SK-N-SH (cell line): ENCODE measurements around the gene NUPR2. TPM values are rescaled to one million over a fixed set of nuclear protein-coding genes. Genes with fewer than 3 reads are reported as not detected.
A peak's percentile ranks its signal among the peaks of the same experiment; 100 is the strongest.
"Not testable (repeated sequence)": the region's sequence is repeated elsewhere in the genome, so short reads cannot be mapped to it uniquely, and the experiment has no call there.

Experiments used
- CTCF ChIA-PET: fragments of 300-600, 350-600 bp; formaldehyde crosslinking; extraction: SDS; loops from one replicate; lab custom pipeline; 2021; lab: Yijun Ruan, JAX
- POLR2A ChIA-PET: fragments of 350-600 bp; sonication (Branson Sonifier 250); formaldehyde crosslinking; extraction: SDS; loops from one replicate; lab custom pipeline; 2020; ENCODE audit warnings: antibody characterized with exemption, inconsistent platforms; lab: Yijun Ruan, JAX
- DNase-seq: peaks from one replicate; pipeline ENCODE4 v3.0.0; 2012
- H2AFZ ChIP-seq: fragments of 200-600 bp; sonication (generic); 2 replicates; pipeline ENCODE4 v1.8.1; 2016; ENCODE audit warnings: antibody characterized with exemption, mild to moderate bottlenecking, low read depth
- H3F3A ChIP-seq: fragments of 200-600 bp; sonication (generic); replicated peaks from 2 replicates; pipeline ENCODE3; 2016; ENCODE audit warnings: antibody characterized with exemption, mild to moderate bottlenecking; ENCODE audit not compliant: insufficient read depth
- H3K27ac ChIP-seq, 2 experiments: fragments of 200-500 bp in 1 of 2; fragments of 200-600 bp in 1 of 2; sonication (Bioruptor generic) in 1 of 2; sonication (generic), shearing (Covaris generic) in 1 of 2; 2 replicates each; pipeline versions ENCODE4 v1.5.1 to v1.6.1; 2014 to 2016; ENCODE audit warnings: low read depth in 2 of 2, inconsistent platforms in 1 of 2, low read length in 1 of 2, mild to moderate bottlenecking in 1 of 2, mixed read lengths in 1 of 2
- H3K27me3 ChIP-seq: fragments of 200-600 bp; sonication (generic), shearing (Covaris generic); 2 replicates; pipeline ENCODE4 v1.6.1; 2016; ENCODE audit warnings: mixed run types; ENCODE audit not compliant: insufficient read depth
- H3K36me3 ChIP-seq, 2 experiments: fragments of 200-500 bp in 1 of 2; fragments of 200-600 bp in 1 of 2; sonication (Bioruptor generic) in 1 of 2; sonication (generic) in 1 of 2; replicated peaks in 1 of 2; 2 replicates each; pipeline versions ENCODE3 to v1.5.1; 2014 to 2016; ENCODE audit warnings: low read length in 1 of 2, mild to moderate bottlenecking in 1 of 2; ENCODE audit not compliant: insufficient read depth in 2 of 2, control insufficient read depth in 1 of 2
- H3K4me1 ChIP-seq, 2 experiments: fragments of 200-500 bp in 1 of 2; fragments of 200-600 bp in 1 of 2; sonication (Bioruptor generic) in 1 of 2; sonication (generic), shearing (Covaris generic) in 1 of 2; 2 replicates each; pipeline versions ENCODE4 v1.5.1 to v1.6.1; 2014 to 2016; ENCODE audit warnings: low read depth in 1 of 2, low read length in 1 of 2, mixed run types in 1 of 2; ENCODE audit not compliant: insufficient read depth in 2 of 2, control insufficient read depth in 1 of 2
- H3K4me2 ChIP-seq: fragments of 200-600 bp; sonication (generic), shearing (Covaris generic); 2 replicates; pipeline ENCODE4 v1.6.1; 2017; ENCODE audit warnings: mixed run types
- H3K4me3 ChIP-seq, 2 experiments: fragments of 200-500 bp in 1 of 2; fragments of 200-600 bp in 1 of 2; sonication (Bioruptor generic) in 1 of 2; sonication (generic), shearing (Covaris generic) in 1 of 2; 2 replicates each; pipeline versions ENCODE4 v1.5.1 to v1.8.1; 2014 to 2016; ENCODE audit warnings: low read depth in 2 of 2, inconsistent platforms in 1 of 2, low read length in 1 of 2, mild to moderate bottlenecking in 1 of 2, mixed read lengths in 1 of 2, moderate library complexity in 1 of 2
- H3K79me2 ChIP-seq: fragments of 200-600 bp; sonication (generic); 2 replicates; pipeline ENCODE4 v1.8.1; 2017; ENCODE audit warnings: mild to moderate bottlenecking; ENCODE audit not compliant: insufficient read depth
- H3K9ac ChIP-seq: fragments of 200-600 bp; sonication (generic); 2 replicates; pipeline ENCODE4 v1.6.1; 2017; ENCODE audit warnings: mixed run types
- H3K9me2 ChIP-seq: fragments of 200-600 bp; sonication (generic); 2 replicates; pipeline ENCODE4 v1.6.1; 2017; ENCODE audit warnings: mixed run types
- H3K9me3 ChIP-seq: fragments of 200-600 bp; sonication (generic); 2 replicates; pipeline ENCODE4 v1.6.1; 2017; ENCODE audit warnings: mixed run types, mild to moderate bottlenecking, moderate library complexity
- H4K20me1 ChIP-seq: fragments of 200-600 bp; sonication (generic); 2 replicates; pipeline ENCODE4 v1.6.1; 2017; ENCODE audit warnings: mild to moderate bottlenecking, mixed run types; ENCODE audit not compliant: insufficient read depth
- ELF1 ChIP-seq: IDR thresholded peaks from 2 replicates; pipeline ENCODE4 v1.4.0; 2012
- EP300 ChIP-seq, 2 experiments: IDR thresholded peaks; 2 replicates each; pipeline versions ENCODE4 v1.4.0 to v1.6.1; 2012; ENCODE audit warnings: borderline replicate concordance in 1 of 2, low read depth in 1 of 2, low read length in 1 of 2
- GATA2 ChIP-seq: sonication (generic); formaldehyde crosslinking; IDR thresholded peaks from 2 replicates; pipeline ENCODE4 v1.5.0; 2020; ENCODE audit warnings: mild to moderate bottlenecking, missing genetic modification reagents
- MXI1 ChIP-seq: IDR thresholded peaks from 2 replicates; pipeline ENCODE4 v1.6.1; 2012; ENCODE audit warnings: mild to moderate bottlenecking, low read depth, low read length, improper control_type of control experiment
- NFIC ChIP-seq: IDR thresholded peaks from 2 replicates; pipeline ENCODE4 v1.4.0; 2012; ENCODE audit warnings: borderline replicate concordance
- NRF1 ChIP-seq: IDR thresholded peaks from 2 replicates; pipeline ENCODE4 v1.6.1; 2012; ENCODE audit warnings: low read depth, mild to moderate bottlenecking, low read length
- POLR2AphosphoS5 ChIP-seq: IDR thresholded peaks from 2 replicates; pipeline ENCODE4 v1.6.1; 2012; ENCODE audit warnings: low read depth, low read length
- RAD21 ChIP-seq: IDR thresholded peaks from 2 replicates; pipeline ENCODE4 v1.6.1; 2012; ENCODE audit warnings: mild to moderate bottlenecking, low read length
- SMC3 ChIP-seq: IDR thresholded peaks from 2 replicates; pipeline ENCODE4 v1.6.1; 2012; ENCODE audit warnings: low read depth, low read length, improper control_type of control experiment
- WGBS: methylation state at CpG from one replicate; pipeline ENCODE4 v1.1.6; 2017; ENCODE audit warnings: low lambda C conversion rate; 5-methylcytosine and 5-hydroxymethylcytosine counted together
- polyA plus RNA-seq, 3 experiments: library from polyadenylated mRNA; depleted of rRNA; stranded (reverse); fragments of >200 nt; gene quantifications; 2 replicates each; pipeline ENCODE4 v1.2.3, GENCODE V29; 2012
- TF ChIP-seq, protein P1 (sequence below): fragments of 200-600 bp; sonication (generic); IDR thresholded peaks from 2 replicates; pipeline ENCODE4 v1.6.1; 2017; ENCODE audit warnings: antibody characterized with exemption, mild to moderate bottlenecking, moderate library complexity
- TF ChIP-seq, protein P2 (sequence below): IDR thresholded peaks from 2 replicates; pipeline ENCODE4 v1.4.0; 2012; ENCODE audit warnings: low read depth
- TF ChIP-seq, protein P3 (sequence below): IDR thresholded peaks from 2 replicates; pipeline ENCODE4 v1.4.0; 2012; ENCODE audit warnings: low read depth, borderline replicate concordance

Gene NUPR2
- polyA plus RNA-seq, 1 of the 3 experiments (the other 2 are of a cell fraction): not detected

DNA sequence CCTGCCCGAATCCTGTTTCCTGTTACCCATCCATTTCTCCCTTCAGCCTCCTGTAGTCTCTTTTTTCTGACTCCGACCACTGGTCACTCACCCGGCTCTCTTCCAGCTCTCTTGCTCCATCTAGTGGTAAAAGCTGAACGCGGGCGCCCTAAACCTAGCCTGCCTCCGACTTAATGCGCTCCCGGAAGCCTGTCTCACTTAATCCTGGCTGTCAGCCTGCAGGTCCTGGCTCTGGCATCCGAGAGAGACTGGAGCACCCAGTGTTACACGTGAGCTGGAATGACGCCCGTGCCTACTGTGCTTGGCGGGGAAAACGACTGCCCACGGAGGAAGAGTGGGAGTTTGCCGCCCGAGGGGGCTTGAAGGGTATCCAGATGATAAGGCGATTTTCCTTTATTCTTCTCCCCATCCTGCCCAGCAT is 41.8 kb downstream of the NUPR2 start:
- peak; percentile 88 for DNase-seq
- peak; percentile 97 for TF ChIP-seq MXI1
- peak; percentile 47; the same call in 1 of the 2 replicates for TF ChIP-seq ELF1
- TF ChIP-seq EP300 (IDR thresholded peaks at IDR 0.05; ENCODE audit: borderline replicate concordance in 1 of 2, low read depth in 1 of 2, low read length in 1 of 2): 0 out of 4 replicates have a peak, but pooled peaks of 1 of the 2 experiments have one; percentile 27
- peak; percentile 21; the same call in 1 of the 2 replicates for TF ChIP-seq NFIC
- TF ChIP-seq, protein P1, sequence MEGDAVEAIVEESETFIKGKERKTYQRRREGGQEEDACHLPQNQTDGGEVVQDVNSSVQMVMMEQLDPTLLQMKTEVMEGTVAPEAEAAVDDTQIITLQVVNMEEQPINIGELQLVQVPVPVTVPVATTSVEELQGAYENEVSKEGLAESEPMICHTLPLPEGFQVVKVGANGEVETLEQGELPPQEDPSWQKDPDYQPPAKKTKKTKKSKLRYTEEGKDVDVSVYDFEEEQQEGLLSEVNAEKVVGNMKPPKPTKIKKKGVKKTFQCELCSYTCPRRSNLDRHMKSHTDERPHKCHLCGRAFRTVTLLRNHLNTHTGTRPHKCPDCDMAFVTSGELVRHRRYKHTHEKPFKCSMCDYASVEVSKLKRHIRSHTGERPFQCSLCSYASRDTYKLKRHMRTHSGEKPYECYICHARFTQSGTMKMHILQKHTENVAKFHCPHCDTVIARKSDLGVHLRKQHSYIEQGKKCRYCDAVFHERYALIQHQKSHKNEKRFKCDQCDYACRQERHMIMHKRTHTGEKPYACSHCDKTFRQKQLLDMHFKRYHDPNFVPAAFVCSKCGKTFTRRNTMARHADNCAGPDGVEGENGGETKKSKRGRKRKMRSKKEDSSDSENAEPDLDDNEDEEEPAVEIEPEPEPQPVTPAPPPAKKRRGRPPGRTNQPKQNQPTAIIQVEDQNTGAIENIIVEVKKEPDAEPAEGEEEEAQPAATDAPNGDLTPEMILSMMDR: peak; percentile 99
- TF ChIP-seq, protein P2, sequence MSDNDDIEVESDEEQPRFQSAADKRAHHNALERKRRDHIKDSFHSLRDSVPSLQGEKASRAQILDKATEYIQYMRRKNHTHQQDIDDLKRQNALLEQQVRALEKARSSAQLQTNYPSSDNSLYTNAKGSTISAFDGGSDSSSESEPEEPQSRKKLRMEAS: peak; percentile 32; the same call in 1 of the 2 replicates
- peak; percentile 99 for TF ChIP-seq RAD21
- no peak for TF ChIP-seq GATA2 (CRISPR knock-in tag)
- peak; percentile 17; the same call in 1 of the 2 replicates for TF ChIP-seq POLR2AphosphoS5
- TF ChIP-seq, protein P3, sequence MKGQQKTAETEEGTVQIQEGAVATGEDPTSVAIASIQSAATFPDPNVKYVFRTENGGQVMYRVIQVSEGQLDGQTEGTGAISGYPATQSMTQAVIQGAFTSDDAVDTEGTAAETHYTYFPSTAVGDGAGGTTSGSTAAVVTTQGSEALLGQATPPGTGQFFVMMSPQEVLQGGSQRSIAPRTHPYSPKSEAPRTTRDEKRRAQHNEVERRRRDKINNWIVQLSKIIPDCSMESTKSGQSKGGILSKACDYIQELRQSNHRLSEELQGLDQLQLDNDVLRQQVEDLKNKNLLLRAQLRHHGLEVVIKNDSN: no peak
- TF ChIP-seq NRF1: no peak
- TF ChIP-seq SMC3: peak; percentile 87
- 24% methylated on average over 19 of the region's 19 CpGs for WGBS
- H3K9me2 ChIP-seq: no peaks in the 10 kb centered on the region
- no peaks in the 10 kb centered on the region for H3K9me3 ChIP-seq
- no peak overlapping the region for H3K9ac ChIP-seq
- H3F3A ChIP-seq: peaks cover 10% of the 10 kb centered on the region
- no peaks in the 10 kb centered on the region for H3K79me2 ChIP-seq
- no peak overlapping the region; a peak in 1 of 4 replicates for H3K4me3 ChIP-seq
- H3K27ac ChIP-seq: no peak overlapping the region
- no peak overlapping the region for H3K4me2 ChIP-seq
- no peaks in the 10 kb centered on the region for H4K20me1 ChIP-seq
- peaks cover 13 to 39% of the 10 kb centered on the region in 2 experiments for H3K36me3 ChIP-seq
- H2AFZ ChIP-seq: no peak overlapping the region
- CTCF ChIA-PET: interaction anchor here (0.6 to 4.2 kb wide), 36 partner anchors 9 to 645 kb away, joined by 3 to 67 read pairs (median 5); partner anchors contain the start of genes CCT6A, CHCHD2, NIPSNAP2 and NUPR2
- no peaks in the 10 kb centered on the region for H3K27me3 ChIP-seq
- H3K4me1 ChIP-seq: peaks cover 11 to 17% of the 10 kb centered on the region in 2 experiments; a peak in 3 of 4 replicates
- POLR2A ChIA-PET: interaction anchor here (1.2 to 1.4 kb wide), 2 partner anchors 9 to 23 kb away, joined by 5 to 7 read pairs; partner anchors contain the start of genes CCT6A, PSPH and SUMF2

DNA sequence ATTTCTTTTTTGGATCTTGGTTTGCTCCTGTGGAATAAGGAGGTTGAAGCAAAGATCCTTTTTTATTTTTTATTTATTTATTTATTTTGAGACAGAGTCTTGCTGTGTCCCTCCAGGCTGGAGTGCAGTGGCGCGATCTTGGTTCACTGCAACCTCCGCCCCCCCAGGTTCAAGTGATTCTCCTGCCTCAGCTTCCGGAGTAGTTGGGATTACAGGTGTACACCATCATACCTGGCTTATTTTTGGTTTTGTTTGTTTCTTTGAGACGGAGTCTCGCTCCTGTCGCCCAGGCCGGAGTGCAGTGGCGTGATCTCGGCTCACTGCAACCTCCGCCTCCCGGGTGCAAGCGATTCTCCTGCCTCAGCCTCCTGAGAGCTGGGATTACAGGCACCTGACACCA is 49.8 kb downstream of the NUPR2 start:
- H3K4me2 ChIP-seq, H3K9me3 ChIP-seq, H3K27ac ChIP-seq, DNase-seq, H3K9me2 ChIP-seq, H3K9ac ChIP-seq, H2AFZ ChIP-seq, H3K27me3 ChIP-seq, H3K4me3 ChIP-seq: not testable (repeated sequence)
- H3K4me1 ChIP-seq: peaks cover 4 to 17% of the 10 kb centered on the region in 2 experiments; a peak in 3 of 4 replicates
- WGBS: 96% methylated on average over 13 of the region's 13 CpGs
- H3K36me3 ChIP-seq: peaks cover 33 to 49% of the 10 kb centered on the region in 2 experiments
- H3K79me2 ChIP-seq: peaks cover 29% of the 10 kb centered on the region
- CTCF ChIA-PET: interaction anchor here (1.3 to 3.2 kb wide), 9 partner anchors 7 to 426 kb away, joined by 3 to 25 read pairs (median 5); partner anchors contain the start of genes CCT6A and PSPH
- peaks cover 11% of the 10 kb centered on the region for H4K20me1 ChIP-seq
- H3F3A ChIP-seq: peaks cover 36% of the 10 kb centered on the region
- POLR2A ChIA-PET: interaction anchor here (1.8 to 4.3 kb wide), 2 partner anchors 15 to 59 kb away, joined by 4 to 36 read pairs; partner anchors contain the start of genes CCT6A and PSPH

Other genes with a start within 250 kb of the NUPR2 start
- gene ZNF713, start 229.0 kb downstream of the NUPR2 start, polyA plus RNA-seq (2012; rRNA removed): 1.6 and 2.6 TPM in 2 replicates
- gene MRPS17, start 164.5 kb downstream of the NUPR2 start, polyA plus RNA-seq (2012; rRNA removed): 17.4 and 19.2 TPM in 2 replicates
- gene NIPSNAP2, start 151.8 kb downstream of the NUPR2 start, polyA plus RNA-seq (2012; rRNA removed): 57.5 and 64.7 TPM in 2 replicates
- 42.0 and 50.5 TPM in 2 replicates for gene PSPH, start 65.0 kb downstream of the NUPR2 start, polyA plus RNA-seq (2012; rRNA removed)
- gene CCT6A, start 64.7 kb downstream of the NUPR2 start, polyA plus RNA-seq (2012; rRNA removed): 221 and 345 TPM in 2 replicates
- gene SUMF2, start 52.1 kb downstream of the NUPR2 start, polyA plus RNA-seq (2012; rRNA removed): 130 and 162 TPM in 2 replicates
- gene PHKG1, start 23.5 kb downstream of the NUPR2 start, polyA plus RNA-seq (2012; rRNA removed): 0.91 and 2.5 TPM in 2 replicates
- gene CHCHD2, start 9.9 kb downstream of the NUPR2 start, polyA plus RNA-seq (2012; rRNA removed): 500 and 624 TPM in 2 replicates